NAMALWA (cell line): ENCODE data around the gene LRRC74B.
"Not testable (repeated sequence)": the region's sequence is repeated elsewhere in the genome, so short reads cannot be mapped to it uniquely, and the experiment has no call there.

Source experiments
- DNase-seq: peaks from one replicate; pipeline ENCODE4 v3.0.0-alpha.2; 2015; ENCODE audit warnings: low spot score

Gene LRRC74B

GRCh38 chr22:21045585-21046294, at the start of gene LRRC74B:
Gene LRRC74B, plus strand, starts transcription at chr22:21045946. Its CDS starts 41 bp downstream, at chr22:21045987.
- peak; percentile 77 for DNase-seq

- DNase-seq: no peak
Observed at GRCh38 chr22:20996031-20996410, 49.7 kb upstream of the LRRC74B start.

GRCh38 chr22:20996598-20997535, 48.9 kb upstream of the LRRC74B start:
- no peak for DNase-seq

GRCh38 chr22:20997536-20998257, 48.0 kb upstream of the LRRC74B start:
- no peak for DNase-seq

GRCh38 chr22:20998411-20999336, 47.1 kb upstream of the LRRC74B start:
- DNase-seq: no peak

GRCh38 chr22:20999350-21000206, 46.2 kb upstream of the LRRC74B start:
- no peak for DNase-seq

- no peak for DNase-seq
Observed at GRCh38 chr22:21000207-21000986, 45.3 kb upstream of the LRRC74B start.

GRCh38 chr22:21000987-21001600, 44.7 kb upstream of the LRRC74B start:
- DNase-seq: no peak

GRCh38 chr22:21001601-21002325, 44.0 kb upstream of the LRRC74B start, which contains the start of gene THAP7:
Gene THAP7, minus strand, starts transcription at chr22:21002118. Its CDS starts 207 bp downstream, at chr22:21001911.
- DNase-seq: peak; percentile 97

- no peak for DNase-seq
Observed at GRCh38 chr22:21003782-21004181, 42.0 kb upstream of the LRRC74B start.

GRCh38 chr22:21009208-21009607, 36.5 kb upstream of the LRRC74B start:
- not testable (repeated sequence) for DNase-seq

GRCh38 chr22:21009638-21010425, 35.9 kb upstream of the LRRC74B start:
- DNase-seq: peak; percentile 63

GRCh38 chr22:21010426-21011113, 35.2 kb upstream of the LRRC74B start:
- no peak for DNase-seq

GRCh38 chr22:21012446-21013407, 33.0 kb upstream of the LRRC74B start:
- no peak for DNase-seq

- DNase-seq: no peak
Observed at GRCh38 chr22:21013657-21014201, 32.0 kb upstream of the LRRC74B start.
